ENCODE data around the gene FNBP1L.
"Not testable (repeated sequence)": the region's sequence is repeated elsewhere in the genome, so short reads cannot be mapped to it uniquely, and the experiment has no call there.

The FNBP1L gene

DNA sequence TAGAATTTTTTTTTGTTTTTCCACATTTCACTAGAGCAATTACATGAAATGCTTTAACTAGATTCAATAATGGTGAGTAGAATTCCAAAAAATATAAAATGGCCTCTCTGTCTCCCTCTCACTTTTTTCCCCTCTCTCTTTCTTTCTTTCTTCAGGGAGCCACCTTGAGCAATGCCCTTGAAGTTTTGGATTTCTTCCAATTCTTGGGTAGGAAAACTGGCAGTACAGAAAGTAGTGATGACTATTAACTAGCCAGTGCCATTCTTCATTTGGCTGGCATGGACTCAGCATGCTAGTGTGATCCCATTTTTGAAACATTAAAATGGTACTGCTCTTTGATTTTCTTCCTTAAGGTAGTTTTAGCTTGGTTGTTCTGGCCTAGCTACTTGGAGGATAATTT is 4.5 kb upstream of the FNBP1L start:
- DNase-seq (ENCODE audit: low spot score), result no peak

DNA sequence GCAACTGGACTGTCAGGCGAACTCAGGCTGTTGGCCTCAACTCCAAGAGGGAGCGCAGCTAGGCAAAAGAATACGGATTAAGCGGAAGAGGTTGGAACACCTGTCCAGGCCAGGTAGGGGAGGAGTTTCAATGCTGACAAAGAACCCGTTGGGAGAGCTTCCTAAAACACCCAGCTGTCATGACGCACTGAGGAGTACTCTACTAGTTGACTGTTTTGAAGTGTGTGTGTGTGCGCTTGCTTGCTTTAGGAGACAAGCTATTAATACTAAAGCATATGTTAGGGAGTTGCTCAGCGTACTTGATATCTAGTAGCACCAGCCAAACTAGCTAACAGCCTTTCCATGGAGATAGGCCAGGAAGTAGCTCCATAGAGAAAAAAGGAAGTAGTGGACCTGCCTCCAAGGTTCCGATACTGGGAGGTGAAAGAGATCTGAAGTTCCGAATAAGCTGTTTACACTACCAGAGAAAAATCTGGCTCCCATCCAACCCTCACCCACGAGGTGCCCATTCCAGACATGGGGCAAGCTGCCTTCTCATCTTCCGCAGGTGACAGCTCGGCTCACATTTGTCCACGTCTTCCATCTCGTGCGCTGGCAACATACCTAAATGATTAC is 974 bp upstream of the FNBP1L start:
- no peak for DNase-seq (ENCODE audit: low spot score)

DNA sequence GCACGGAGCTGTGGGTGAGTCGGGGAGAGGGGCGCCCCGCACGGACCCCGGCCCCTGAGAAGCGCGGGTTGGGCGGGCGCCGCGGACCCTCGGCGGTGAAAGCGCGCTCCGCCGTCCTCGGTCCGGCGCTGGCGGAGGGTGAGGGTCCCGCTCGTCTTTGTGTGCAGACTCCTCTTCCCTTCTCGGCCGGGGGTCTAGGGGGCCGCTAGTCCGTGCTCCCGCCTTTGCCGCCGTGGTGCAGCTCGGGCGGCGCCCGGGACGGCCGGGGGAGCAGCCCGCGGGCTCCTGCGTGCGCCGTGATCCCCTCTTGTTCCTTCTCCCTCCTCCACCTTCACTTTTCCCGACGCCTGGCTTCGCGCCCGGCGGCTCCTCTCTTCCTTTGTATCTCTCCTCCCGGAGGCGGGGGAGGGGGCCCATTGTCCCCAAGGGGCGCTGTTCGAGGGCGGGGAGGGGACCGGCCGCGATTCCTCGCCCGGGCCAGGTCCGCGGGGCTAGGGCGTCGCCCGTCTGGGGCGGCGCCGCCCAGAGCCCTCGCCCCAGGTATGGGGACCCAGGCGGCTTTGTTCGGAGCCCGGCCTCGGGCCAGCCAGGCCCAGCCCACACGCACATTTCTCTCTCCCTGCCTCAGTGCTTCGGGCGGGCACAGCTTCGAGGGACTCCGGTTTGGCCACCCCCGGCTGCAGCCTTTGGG is 519 bp downstream of the FNBP1L start:
- peak; percentile 62 for DNase-seq (ENCODE audit: low spot score)

GRCh38 chr1:93448983-93449804 is 1.3 kb downstream of the FNBP1L start:
- peak; percentile 26 for DNase-seq (ENCODE audit: low spot score)

DNA sequence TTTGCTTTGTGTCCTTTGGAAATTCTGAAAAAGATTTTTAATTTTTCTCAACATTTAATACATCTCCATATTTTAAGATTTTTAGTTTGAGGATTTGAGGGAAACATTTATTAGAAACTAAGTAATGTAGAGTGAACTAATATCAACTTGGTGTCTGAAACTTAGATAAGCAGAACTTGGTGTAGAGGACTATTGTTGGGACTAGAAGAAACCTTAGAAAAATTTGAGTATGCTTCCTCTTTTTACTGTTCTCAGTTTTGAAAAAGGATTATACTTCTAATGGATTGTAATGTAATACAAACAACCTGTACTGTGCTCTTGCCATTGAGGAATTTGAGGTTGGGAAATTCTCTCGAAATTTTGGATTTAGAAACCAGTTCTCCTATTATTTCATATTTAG is 2.4 kb downstream of the FNBP1L start:
- DNase-seq (ENCODE audit: low spot score), result no peak

DNA sequence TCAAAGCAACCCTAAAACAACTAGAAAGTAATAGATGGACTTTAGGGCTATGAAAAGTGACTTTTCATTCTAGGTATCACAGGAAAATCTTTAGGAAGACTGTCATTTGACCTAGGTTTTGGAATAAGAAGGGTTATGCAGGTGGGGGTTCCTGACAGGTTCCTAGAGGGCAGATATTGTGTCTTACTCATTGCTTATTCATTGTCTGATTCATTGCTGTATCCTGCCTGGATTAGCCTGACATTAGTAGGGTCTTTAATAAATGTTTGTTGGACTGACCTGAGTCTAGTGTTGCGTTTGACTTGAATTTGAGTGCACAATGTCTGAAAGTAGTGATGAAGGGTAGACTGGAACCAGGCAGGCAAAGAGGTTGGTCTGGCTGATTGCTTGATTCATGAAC is 6.0 kb downstream of the FNBP1L start:
- no peak for DNase-seq (ENCODE audit: low spot score)

DNA sequence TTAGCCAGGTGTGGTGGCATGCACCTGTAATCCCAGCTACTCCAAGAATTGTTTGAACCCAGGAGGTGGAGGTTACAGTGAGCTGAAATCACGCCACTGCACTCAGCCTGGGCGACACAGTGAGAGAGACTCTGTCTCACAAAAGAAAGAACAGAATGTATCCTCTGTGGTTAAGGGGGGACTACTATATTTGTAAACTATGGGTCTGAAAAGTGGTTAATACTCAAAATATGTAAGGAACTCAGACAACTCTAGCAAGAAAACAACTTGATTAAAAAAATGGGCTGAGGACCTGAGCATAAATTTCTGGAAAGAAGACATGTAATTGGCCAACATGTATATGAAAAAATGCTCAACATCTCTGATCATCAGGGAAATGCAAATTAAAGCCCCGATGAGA is 11.2 kb downstream of the FNBP1L start:
- DNase-seq (ENCODE audit: low spot score), result no peak

- DNase-seq (ENCODE audit: low spot score), result no peak
These were observed 13.3 kb downstream of the FNBP1L start for GRCh38 chr1:93461236-93461635.

DNA sequence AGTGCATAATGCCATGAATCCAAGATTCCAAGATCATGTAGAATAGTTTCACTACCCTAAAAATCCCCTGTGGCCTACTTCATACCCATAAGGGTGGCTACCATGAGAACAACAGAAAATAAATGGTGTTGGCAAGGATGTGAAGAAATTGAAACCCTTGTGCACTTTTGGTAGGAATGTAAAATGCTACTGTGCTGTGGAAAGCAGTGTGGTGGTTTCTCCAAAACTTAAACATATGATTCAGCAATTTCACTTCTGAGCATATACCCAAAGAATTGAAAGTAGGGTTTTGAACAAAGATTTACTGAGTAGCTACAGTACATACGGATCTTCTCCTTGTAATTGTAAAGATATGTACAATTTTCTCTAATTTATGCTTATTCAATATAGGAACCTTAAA is 16.0 kb downstream of the FNBP1L start:
- DNase-seq (ENCODE audit: low spot score), result no peak

DNA sequence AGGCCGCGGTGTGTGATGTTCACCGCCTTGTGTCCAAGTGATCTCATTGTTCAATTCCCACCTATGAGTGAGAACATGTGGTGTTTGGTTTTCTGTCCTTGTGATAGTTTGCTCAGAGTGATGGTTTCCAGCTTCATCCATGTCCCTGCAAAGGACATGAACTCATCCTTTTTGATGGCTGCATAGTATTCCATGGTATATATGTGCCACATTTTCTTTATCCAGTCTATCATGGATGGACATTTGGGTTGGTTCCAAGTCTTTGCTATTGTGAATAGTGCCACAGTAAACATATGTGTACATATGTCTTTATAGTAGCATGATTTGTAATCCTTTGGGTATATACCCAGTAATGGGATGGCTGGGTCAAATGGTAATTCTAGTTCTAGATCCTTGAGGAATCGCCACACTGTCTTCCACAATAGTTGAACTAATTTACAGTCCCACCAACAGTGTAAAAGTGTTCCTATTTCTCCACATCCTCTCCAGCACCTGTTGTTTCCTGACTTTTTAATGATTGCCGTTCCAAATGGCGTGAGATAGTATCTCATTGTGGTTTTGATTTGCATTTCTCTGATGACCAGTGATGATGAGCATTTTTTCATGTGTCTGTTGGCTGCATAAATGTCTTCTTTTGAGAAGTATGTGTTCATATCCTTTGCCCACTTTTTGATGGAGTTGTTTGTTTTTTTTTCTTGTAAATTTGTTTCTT is 17.6 kb downstream of the FNBP1L start:
- not testable (repeated sequence) for DNase-seq (ENCODE audit: low spot score)

DNA sequence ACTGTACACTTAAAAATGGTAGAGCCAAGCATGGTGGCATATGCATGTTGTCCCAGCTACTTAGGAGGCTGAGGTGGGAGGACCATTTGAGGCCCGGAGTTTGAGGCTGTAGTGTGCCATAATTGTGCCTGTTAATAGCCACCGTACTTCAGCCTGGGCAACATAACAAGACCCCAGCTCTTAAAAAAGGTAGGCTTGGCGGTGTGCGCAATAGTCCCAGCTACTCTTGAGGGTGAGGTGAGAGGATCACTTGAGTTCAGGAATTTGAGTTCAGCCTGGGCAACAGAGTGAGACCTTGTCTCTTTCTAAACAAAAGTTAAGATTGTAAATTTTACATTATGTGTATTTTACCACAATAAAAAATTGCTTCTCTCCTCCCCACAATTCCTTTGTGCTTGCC is 19.7 kb downstream of the FNBP1L start:
- DNase-seq (ENCODE audit: low spot score), result no peak

- no peak for DNase-seq (ENCODE audit: low spot score)
These were observed 20.7 kb downstream of the FNBP1L start for GRCh38 chr1:93468662-93469061.

DNA sequence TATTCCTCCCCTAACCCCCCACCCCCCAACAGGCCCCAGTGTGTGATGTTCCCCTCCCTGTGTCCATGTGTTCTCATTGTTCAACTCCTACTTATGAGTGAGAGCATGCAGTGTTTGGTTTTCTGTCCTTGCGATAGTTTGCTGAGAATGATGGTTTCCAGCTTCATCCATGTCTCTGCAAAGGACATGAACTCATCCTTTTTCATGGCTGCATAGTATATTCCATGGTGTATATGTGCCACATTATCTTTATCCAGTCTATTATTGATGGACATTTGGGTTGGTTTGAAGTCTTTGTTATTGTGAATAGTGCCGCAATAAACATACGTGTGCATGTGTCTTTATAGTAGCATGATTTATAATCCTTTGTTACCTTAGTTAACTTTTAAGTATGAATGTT is 21.3 kb downstream of the FNBP1L start:
- not testable (repeated sequence) for DNase-seq (ENCODE audit: low spot score)

GRCh38 chr1:93471284-93471683 is 23.4 kb downstream of the FNBP1L start:
- DNase-seq (ENCODE audit: low spot score), result no peak

GRCh38 chr1:93471911-93472310 is 24.0 kb downstream of the FNBP1L start:
- no peak for DNase-seq (ENCODE audit: low spot score)

- no peak for DNase-seq (ENCODE audit: low spot score)
These were observed 26.4 kb downstream of the FNBP1L start for GRCh38 chr1:93474321-93474720.

DNA sequence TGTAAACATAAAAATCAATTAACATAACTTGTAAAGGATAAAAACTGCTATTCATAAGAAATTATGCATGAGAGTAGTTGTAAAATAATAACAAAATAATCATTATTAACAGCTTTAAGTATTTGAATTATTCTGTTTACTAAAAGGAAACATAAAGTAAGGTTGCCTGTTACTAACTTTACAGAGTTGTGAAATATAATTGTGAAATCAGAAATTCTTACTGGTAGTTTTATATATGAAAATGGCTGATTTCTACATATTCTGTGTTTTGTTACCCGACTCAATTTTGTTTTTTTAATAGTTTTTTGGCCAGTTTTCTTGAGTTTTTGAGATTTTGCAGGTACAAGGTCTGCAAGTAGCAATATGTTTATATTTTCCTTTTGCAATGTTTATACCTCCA is 27.8 kb downstream of the FNBP1L start:
- DNase-seq (ENCODE audit: low spot score), result no peak

DNA sequence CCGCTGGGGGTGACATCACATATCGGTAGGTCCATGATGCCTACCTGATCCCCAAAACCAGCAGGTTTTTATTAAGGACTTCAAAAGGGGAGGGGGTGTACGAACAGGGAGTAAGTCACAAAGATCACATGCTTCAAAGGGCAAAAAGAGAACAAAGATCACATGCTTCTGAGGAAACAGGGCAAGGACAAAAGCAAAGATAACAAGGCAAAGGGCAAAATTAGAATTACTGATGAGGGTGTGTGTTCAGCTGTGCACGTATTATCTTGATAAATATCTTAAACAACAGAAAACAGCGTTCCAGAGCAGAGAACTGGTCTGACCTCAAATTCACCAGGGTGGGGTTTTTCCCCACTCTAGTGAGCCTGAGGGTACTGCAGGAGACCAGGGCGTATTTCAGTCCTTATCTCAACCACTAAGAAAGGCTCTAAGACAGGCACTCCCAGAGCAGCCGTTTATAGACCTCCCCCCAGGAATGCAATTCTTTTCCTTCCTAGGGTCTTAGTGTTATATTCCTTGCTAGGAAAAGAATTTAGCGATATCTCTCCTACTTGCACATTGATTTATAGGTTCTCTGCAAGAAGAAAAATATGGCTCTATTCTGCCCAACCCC is 31.3 kb downstream of the FNBP1L start:
- DNase-seq (ENCODE audit: low spot score), result not testable (repeated sequence)

DNA sequence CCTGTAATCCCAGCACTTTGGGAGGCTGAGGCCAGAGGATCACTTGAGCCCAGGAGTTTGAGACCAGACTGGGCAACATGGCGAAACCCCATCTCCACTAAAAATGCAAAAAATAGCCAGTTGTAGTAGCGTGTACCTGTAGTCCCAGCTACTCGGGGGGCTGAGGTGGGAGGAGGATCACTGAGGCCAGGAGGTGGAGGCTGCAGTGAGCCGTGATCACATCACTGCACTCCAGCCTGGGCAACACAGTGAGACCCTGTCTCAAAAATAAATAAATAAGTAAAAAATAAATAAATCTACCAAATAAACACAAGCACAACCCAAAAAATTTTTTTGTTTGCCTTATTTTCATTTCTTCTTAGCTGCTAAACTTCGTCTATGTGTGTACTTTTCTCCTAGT is 34.0 kb downstream of the FNBP1L start:
- not testable (repeated sequence) for DNase-seq (ENCODE audit: low spot score)

DNA sequence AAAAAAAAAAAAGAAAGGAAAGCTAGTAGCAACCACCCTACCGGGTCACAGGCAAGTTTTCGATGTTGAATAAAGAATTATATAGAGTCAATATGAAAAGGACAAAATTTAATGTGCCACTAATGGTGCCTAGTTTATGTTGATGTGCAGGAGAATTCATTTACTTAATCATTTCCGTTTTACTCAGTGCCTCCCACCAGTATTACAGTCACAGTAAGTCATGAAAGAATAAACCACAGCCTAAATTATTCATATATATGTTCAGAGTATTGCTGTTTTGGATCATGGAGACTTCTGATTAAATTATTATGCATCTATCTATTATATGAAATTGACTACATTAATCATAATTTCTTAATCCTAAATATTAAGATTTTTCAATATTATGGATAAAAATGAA is 35.3 kb downstream of the FNBP1L start:
- no peak for DNase-seq (ENCODE audit: low spot score)

GRCh38 chr1:93483606-93484005 is 35.7 kb downstream of the FNBP1L start:
- no peak for DNase-seq (ENCODE audit: low spot score)

DNA sequence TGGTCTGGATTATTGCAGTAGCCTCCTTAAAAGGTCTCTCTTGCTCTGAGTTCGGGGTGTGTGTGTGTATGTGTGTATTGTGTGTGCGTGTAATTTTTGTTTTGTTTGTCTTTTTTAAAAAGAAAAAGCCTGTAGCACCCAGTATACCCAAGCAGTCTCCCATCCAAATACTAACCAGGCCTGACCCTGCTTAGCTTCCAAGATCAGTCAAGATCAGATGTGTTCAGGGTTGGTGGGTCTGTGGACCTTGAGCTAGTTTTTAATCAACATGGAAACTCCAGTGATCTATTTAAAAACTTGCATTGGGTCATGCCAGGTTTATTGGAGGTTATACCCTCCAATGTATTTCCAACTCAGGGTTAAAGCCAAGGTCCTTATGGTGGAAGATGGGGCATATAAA is 40.3 kb downstream of the FNBP1L start:
- DNase-seq (ENCODE audit: low spot score), result no peak

Measured in HuH-7 (cell line).